HepG2 (cell line): Measurements from ENCODE around the gene TULP3. TPM values are rescaled to one million over a fixed set of nuclear protein-coding genes. Genes with fewer than 3 reads are reported as not detected.

Experiments
- BRD4 ChIP-seq: sonication (generic); formaldehyde crosslinking; IDR thresholded peaks from 2 replicates; pipeline ENCODE4 v1.4.0; 2020; ENCODE audit warnings: missing genetic modification reagents
- CHD4 ChIP-seq: fragments of 200-600 bp; sonication (generic); IDR thresholded peaks from 2 replicates; pipeline ENCODE4 v1.7.0; 2017; ENCODE audit warnings: mild to moderate bottlenecking, low read length, borderline replicate concordance
- CREBL2 ChIP-seq: sonication (generic); formaldehyde crosslinking; IDR thresholded peaks from 2 replicates; pipeline ENCODE4 v1.8.1; 2023; ENCODE audit warnings: missing genetic modification reagents, mild to moderate bottlenecking, borderline replicate concordance
- HIVEP1 ChIP-seq: sonication (generic); formaldehyde crosslinking; IDR thresholded peaks from 2 replicates; pipeline ENCODE4 v1.4.0; 2020; ENCODE audit warnings: mild to moderate bottlenecking, missing genetic modification reagents
- NAIF1 ChIP-seq: sonication (generic); formaldehyde crosslinking; IDR thresholded peaks from 2 replicates; pipeline ENCODE4 v1.5.0; 2020; ENCODE audit warnings: mild to moderate bottlenecking, missing genetic modification reagents, borderline replicate concordance
- PTBP1 ChIP-seq: fragments of 200-400 bp; formaldehyde crosslinking; IDR thresholded peaks from 2 replicates; pipeline ENCODE4 v1.6.1; 2018; ENCODE audit warnings: low read length, low read depth; ENCODE audit not compliant: poor library complexity, severe bottlenecking
- SNAPC4 ChIP-seq: sonication (generic); formaldehyde crosslinking; IDR thresholded peaks from 2 replicates; pipeline ENCODE4 v1.4.0; 2020; ENCODE audit warnings: mild to moderate bottlenecking, missing genetic modification reagents
- ZFP37 ChIP-seq: sonication (generic); formaldehyde crosslinking; IDR thresholded peaks from 2 replicates; pipeline ENCODE4 v1.4.0; 2020; ENCODE audit warnings: missing genetic modification reagents, borderline replicate concordance
- ZHX2 ChIP-seq, 2 experiments: sonication (generic) in 1 of 2; formaldehyde crosslinking in 1 of 2; IDR thresholded peaks; 2 replicates each; pipeline versions ENCODE4 v1.6.1 to v1.9.0; 2014 to 2022; ENCODE audit warnings: antibody characterized with exemption in 1 of 2, borderline replicate concordance in 1 of 2, inconsistent platforms in 1 of 2, low read depth in 1 of 2, missing genetic modification reagents in 1 of 2
- ZNF772 ChIP-seq: sonication (generic); formaldehyde crosslinking; IDR thresholded peaks from 2 replicates; pipeline ENCODE4 v1.5.0; 2020; ENCODE audit warnings: mild to moderate bottlenecking, missing genetic modification reagents
- ZNF878 ChIP-seq: sonication (generic); formaldehyde crosslinking; IDR thresholded peaks from 2 replicates; pipeline ENCODE4 v1.8.1; 2023; ENCODE audit warnings: mild to moderate bottlenecking, missing genetic modification reagents, moderate library complexity
- polyA plus RNA-seq, 8 experiments: library from polyadenylated mRNA; depleted of rRNA in 3 of 8; stranded (reverse) in 7 of 8; unstranded in 1 of 8; fragments of >200 nt; fragmentation: Illumina TruSeq in 4 of 8; extraction: Trizol in 4 of 8; gene quantifications; 2 replicates each; pipeline versions ENCODE4 v1.2.1 to v1.2.3, GENCODE V29; 2011 to 2016; ENCODE audit warnings: low read depth in 4 of 8, missing spikeins in 1 of 8, mixed read lengths in 1 of 8; ENCODE audit not compliant: insufficient read depth in 1 of 8
- total RNA-seq, 5 experiments: library from RNA; depleted of rRNA; stranded (reverse); fragments of >200 nt; fragmentation: Illumina TruSeq; extraction: Trizol; gene quantifications; 2 replicates each; pipeline ENCODE4 v1.2.3, GENCODE V29; 2016; ENCODE audit warnings: low read depth in 1 of 5
- TF ChIP-seq, protein P1 (sequence below): sonication (generic); formaldehyde crosslinking; IDR thresholded peaks from 2 replicates; pipeline ENCODE4 v1.8.1; 2023; ENCODE audit warnings: mild to moderate bottlenecking, missing genetic modification reagents

TULP3 gene
- total and polyA plus RNA-seq, 2 of the 13 experiments (the other 11 are each of a cell fraction or from before 2014, with no cell fraction given), result 11.2 to 13.2 TPM

GRCh38 chr12:2958432-2959191 is 67.9 kb downstream of the TULP3 start (continued):
- TF ChIP-seq ZHX2 (IDR thresholded peaks at IDR 0.05; ENCODE audit: low read depth), result no peak
- no peak for TF ChIP-seq ZHX2 (CRISPR knock-in tag; IDR thresholded peaks at IDR 0.05; ENCODE audit: borderline replicate concordance)
- 0 out of 2 replicates have a peak, but pooled peaks have one; percentile 42 for TF ChIP-seq BRD4 (CRISPR knock-in tag)
- 0 out of 2 replicates have a peak, but pooled peaks have one; percentile 62 for TF ChIP-seq CREBL2 (CRISPR knock-in tag)
- 0 out of 2 replicates have a peak, but pooled peaks have one; percentile 57 for TF ChIP-seq ZNF878
- TF ChIP-seq NAIF1, result peak; percentile 73; the same call in 1 of the 2 replicates
- no peak for TF ChIP-seq HIVEP1 (CRISPR knock-in tag)
- 0 out of 2 replicates have a peak, but pooled peaks have one; percentile 46 for TF ChIP-seq ZFP37
- no peak for TF ChIP-seq SNAPC4
- no peak for TF ChIP-seq PTBP1
- 0 out of 2 replicates have a peak, but pooled peaks have one; percentile 51 for TF ChIP-seq ZNF772
- TF ChIP-seq CHD4, result peak; percentile 56; the same call in 1 of the 2 replicates
- TF ChIP-seq, protein P1, sequence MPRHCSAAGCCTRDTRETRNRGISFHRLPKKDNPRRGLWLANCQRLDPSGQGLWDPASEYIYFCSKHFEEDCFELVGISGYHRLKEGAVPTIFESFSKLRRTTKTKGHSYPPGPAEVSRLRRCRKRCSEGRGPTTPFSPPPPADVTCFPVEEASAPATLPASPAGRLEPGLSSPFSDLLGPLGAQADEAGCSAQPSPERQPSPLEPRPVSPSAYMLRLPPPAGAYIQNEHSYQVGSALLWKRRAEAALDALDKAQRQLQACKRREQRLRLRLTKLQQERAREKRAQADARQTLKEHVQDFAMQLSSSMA (CRISPR knock-in tag), result no peak
